PFSK-1 (cell line): ENCODE results near the gene RPL41.

Experiments used
- FOXP2 ChIP-seq: optimal IDR thresholded peaks from 2 replicates; pipeline ENCODE3; 2011; ENCODE audit warnings: borderline replicate concordance, control low read depth, inconsistent platforms; ENCODE audit not compliant: insufficient read depth; ENCODE audit errors: extremely low read length, extremely low read depth
- POLR2AphosphoS5 ChIP-seq: IDR thresholded peaks from 2 replicates; pipeline ENCODE4 v1.6.1; 2012; ENCODE audit warnings: low read depth, mild to moderate bottlenecking, control low read depth, low read length, moderate library complexity
- SIN3A ChIP-seq: IDR thresholded peaks from 2 replicates; pipeline ENCODE4 v1.6.1; 2012; ENCODE audit warnings: mild to moderate bottlenecking, low read length, moderate library complexity, borderline replicate concordance; ENCODE audit not compliant: insufficient read depth
- TAF1 ChIP-seq: IDR thresholded peaks from 2 replicates; pipeline ENCODE4 v1.6.1; 2012; ENCODE audit warnings: low read length, control low read depth, borderline replicate concordance; ENCODE audit not compliant: insufficient read depth
- TF ChIP-seq, protein P1 (sequence below), 2 experiments: IDR thresholded peaks; 2 replicates each; pipeline versions ENCODE4 v1.6.1 to v1.8.0; 2011 to 2012; ENCODE audit warnings: low read depth in 2 of 2, low read length in 2 of 2, control low read depth in 1 of 2, inconsistent platforms in 1 of 2, mild to moderate bottlenecking in 1 of 2, moderate library complexity in 1 of 2; ENCODE audit not compliant: insufficient read depth in 1 of 2

RPL41 gene

DNA sequence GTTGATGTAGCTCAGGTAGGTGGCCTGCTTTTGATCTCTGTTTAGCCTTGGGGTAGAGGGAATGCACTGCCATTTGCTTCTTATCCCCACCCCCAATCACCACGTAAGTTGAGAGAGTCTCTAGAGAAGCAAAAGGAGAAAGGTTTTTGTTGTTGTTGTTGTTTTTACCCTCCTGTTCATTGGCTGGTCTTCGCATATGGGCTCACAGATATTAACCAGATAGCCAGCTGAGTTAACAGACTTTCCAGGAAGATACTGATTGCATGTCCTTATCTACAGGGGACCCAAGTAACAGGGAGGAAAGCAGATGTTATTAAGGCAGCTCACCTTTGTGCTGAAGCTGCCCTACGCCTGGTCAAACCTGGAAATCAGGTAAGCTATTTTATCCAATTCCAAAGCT is 9.2 kb upstream of the RPL41 start:
- TF ChIP-seq TAF1 (no peak), SIN3A (no peak), FOXP2 (no peak), POLR2AphosphoS5 (no peak)
- TF ChIP-seq, protein P1, sequence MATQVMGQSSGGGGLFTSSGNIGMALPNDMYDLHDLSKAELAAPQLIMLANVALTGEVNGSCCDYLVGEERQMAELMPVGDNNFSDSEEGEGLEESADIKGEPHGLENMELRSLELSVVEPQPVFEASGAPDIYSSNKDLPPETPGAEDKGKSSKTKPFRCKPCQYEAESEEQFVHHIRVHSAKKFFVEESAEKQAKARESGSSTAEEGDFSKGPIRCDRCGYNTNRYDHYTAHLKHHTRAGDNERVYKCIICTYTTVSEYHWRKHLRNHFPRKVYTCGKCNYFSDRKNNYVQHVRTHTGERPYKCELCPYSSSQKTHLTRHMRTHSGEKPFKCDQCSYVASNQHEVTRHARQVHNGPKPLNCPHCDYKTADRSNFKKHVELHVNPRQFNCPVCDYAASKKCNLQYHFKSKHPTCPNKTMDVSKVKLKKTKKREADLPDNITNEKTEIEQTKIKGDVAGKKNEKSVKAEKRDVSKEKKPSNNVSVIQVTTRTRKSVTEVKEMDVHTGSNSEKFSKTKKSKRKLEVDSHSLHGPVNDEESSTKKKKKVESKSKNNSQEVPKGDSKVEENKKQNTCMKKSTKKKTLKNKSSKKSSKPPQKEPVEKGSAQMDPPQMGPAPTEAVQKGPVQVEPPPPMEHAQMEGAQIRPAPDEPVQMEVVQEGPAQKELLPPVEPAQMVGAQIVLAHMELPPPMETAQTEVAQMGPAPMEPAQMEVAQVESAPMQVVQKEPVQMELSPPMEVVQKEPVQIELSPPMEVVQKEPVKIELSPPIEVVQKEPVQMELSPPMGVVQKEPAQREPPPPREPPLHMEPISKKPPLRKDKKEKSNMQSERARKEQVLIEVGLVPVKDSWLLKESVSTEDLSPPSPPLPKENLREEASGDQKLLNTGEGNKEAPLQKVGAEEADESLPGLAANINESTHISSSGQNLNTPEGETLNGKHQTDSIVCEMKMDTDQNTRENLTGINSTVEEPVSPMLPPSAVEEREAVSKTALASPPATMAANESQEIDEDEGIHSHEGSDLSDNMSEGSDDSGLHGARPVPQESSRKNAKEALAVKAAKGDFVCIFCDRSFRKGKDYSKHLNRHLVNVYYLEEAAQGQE (IDR thresholded peaks at IDR 0.05; ENCODE audit: insufficient read depth in 1 of 2, low read depth in 2 of 2, low read length in 2 of 2), result no peak

DNA sequence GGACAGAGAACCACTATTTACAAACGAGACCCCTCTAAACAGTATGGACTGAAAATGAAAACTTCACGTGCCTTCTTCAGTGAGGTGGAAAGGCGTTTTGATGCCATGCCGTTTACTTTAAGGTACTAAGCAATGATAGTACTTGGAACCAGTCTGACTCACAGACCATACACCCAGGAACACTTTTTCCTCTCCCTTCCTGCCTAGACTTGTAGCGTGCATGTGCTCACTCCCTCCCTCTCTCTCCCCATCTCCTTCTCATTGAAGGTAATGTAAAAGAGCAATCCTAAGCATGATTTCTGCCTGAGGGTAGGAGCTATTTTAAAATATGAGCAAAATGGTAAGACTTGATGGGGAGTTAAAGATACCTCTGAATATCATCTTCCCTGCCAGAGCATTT is 5.9 kb upstream of the RPL41 start:
- TF ChIP-seq, protein P1 (IDR thresholded peaks at IDR 0.05; ENCODE audit: insufficient read depth in 1 of 2, low read depth in 2 of 2, low read length in 2 of 2), result no peak
- TF ChIP-seq POLR2AphosphoS5 (no peak), FOXP2 (no peak), TAF1 (no peak), SIN3A (no peak)

DNA sequence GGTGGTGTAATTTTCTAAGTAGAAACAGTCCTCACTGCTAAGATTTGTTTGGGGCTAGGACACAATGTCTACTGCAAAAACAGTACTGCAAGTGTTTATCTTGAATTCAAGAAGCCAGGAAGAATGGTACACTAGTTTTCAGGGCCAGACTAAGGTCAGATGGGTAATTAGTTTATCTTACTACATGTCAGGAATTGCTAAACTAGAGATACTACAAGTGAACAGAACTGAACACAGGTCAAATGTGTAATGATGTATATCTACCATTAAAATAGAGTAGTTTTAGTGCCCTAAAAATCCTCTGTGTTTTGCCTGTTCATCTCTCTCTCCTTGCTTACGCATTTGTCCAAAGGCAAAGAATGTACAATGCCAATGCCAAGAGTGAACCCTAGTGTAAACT is 2.3 kb upstream of the RPL41 start:
- TF ChIP-seq POLR2AphosphoS5, result peak; percentile 39; the same call in 1 of the 2 replicates
- TF ChIP-seq, protein P1 (IDR thresholded peaks at IDR 0.05; ENCODE audit: insufficient read depth in 1 of 2, low read depth in 2 of 2, low read length in 2 of 2), result no peak

- TF ChIP-seq TAF1 (no peak), FOXP2 (no peak), POLR2AphosphoS5 (no peak)
These were observed 1.1 kb upstream of the RPL41 start for GRCh38 chr12:56115329-56115728.

- TF ChIP-seq, protein P1 (IDR thresholded peaks at IDR 0.05; ENCODE audit: insufficient read depth in 1 of 2, low read depth in 2 of 2, low read length in 2 of 2), result peak; percentile 48 to 56; a peak in 2 of 4 replicates
- TF ChIP-seq POLR2AphosphoS5, result peak; percentile 99
- TF ChIP-seq FOXP2, result peak; percentile 94
- TF ChIP-seq SIN3A, result peak; percentile 100
- peak; percentile 89; the same call in 1 of the 2 replicates for TF ChIP-seq TAF1
These were observed 1.6 kb downstream of the RPL41 start, which contains the start of gene ZC3H10 for GRCh38 chr12:56117778-56118687. Gene ZC3H10, plus strand, starts transcription at chr12:56118266. Its CDS starts 2,297 bp downstream, at chr12:56120563.
